ENCODE measurements around the gene COL18A1. TPM values are rescaled to one million over a fixed set of nuclear protein-coding genes. Genes with fewer than 3 reads are reported as not detected.

Gene COL18A1
- total RNA-seq, 1 donor: 33.7 TPM

DNA sequence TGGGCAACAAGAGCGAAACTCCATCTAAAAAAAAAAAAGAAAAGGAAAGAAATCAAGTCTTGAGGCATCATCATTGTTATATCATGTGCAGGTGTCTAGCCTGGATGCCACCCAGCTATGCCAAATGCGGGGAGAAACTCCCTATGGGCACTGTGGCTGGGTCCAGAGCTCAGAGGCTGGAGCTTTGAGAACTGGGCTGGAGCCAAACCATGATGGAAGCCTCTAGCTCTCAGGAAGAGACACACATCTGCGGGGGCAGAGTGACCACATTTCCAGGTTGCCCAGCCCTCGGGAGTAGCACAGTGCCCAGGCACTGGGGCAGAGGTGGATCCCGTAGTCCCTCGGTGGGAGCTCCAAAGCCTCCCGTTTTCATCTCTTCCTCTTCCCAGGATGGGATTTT is 58.9 kb downstream of the COL18A1 start:
- H3K4me3 ChIP-seq (ENCODE audit: low read depth, low read length): no peak overlapping the region
- TF ChIP-seq, protein P1, sequence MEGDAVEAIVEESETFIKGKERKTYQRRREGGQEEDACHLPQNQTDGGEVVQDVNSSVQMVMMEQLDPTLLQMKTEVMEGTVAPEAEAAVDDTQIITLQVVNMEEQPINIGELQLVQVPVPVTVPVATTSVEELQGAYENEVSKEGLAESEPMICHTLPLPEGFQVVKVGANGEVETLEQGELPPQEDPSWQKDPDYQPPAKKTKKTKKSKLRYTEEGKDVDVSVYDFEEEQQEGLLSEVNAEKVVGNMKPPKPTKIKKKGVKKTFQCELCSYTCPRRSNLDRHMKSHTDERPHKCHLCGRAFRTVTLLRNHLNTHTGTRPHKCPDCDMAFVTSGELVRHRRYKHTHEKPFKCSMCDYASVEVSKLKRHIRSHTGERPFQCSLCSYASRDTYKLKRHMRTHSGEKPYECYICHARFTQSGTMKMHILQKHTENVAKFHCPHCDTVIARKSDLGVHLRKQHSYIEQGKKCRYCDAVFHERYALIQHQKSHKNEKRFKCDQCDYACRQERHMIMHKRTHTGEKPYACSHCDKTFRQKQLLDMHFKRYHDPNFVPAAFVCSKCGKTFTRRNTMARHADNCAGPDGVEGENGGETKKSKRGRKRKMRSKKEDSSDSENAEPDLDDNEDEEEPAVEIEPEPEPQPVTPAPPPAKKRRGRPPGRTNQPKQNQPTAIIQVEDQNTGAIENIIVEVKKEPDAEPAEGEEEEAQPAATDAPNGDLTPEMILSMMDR (IDR thresholded peaks at IDR 0.05; ENCODE audit: insufficient read depth, low read depth, low read length): no peak
- no peak for DNase-seq (ENCODE audit: low read depth)

DNA sequence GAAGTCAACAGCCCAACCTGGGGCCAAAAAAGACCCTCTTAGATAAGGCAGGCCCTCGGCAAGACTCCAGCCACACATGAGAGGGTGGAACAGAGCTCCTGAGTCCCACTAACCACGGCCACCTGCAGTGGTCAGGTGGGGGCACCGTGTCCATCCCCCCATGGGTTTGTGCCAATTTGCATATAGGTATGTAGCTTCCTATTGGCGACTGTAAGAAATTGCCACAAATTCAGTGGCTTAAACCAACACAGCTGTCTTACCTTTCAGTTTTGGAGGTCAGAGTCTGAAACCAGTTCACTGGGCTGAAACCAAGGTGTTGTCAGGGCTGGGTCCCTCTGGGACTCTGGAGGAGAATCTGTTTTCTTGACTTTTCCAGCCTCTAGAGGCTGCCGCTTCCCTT is 59.3 kb downstream of the COL18A1 start:
- no peak overlapping the region for H3K4me3 ChIP-seq (ENCODE audit: low read depth, low read length)
- TF ChIP-seq, protein P1 (IDR thresholded peaks at IDR 0.05; ENCODE audit: insufficient read depth, low read depth, low read length): no peak

DNA sequence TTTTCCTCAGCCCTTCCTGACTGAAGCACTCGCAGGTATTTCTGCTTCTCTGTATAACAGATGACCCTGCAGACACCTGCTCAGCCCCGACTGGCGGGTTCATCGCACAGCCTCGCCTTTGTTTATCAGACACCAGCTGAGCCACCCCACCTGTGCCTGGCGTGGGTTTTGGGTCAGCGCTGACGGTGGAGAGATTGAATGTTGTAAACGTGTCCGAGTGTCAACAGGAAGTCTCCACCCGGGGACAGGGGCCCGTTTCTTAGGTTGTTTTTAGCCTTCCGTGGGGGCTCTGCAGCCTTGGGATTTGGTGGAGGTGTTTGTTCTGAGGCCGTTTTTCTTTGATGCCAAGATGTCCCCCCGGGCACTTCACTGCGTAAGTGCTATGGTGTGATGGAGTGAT is 60.1 kb downstream of the COL18A1 start:
- no peak overlapping the region for H3K4me3 ChIP-seq (ENCODE audit: low read depth, low read length)
- DNase-seq (ENCODE audit: low read depth): no peak
- TF ChIP-seq, protein P1 (IDR thresholded peaks at IDR 0.05; ENCODE audit: insufficient read depth, low read depth, low read length): no peak

More for the DNA sequence above, 59.3 kb downstream of the COL18A1 start:
- DNase-seq (ENCODE audit: low read depth): no peak

DNA sequence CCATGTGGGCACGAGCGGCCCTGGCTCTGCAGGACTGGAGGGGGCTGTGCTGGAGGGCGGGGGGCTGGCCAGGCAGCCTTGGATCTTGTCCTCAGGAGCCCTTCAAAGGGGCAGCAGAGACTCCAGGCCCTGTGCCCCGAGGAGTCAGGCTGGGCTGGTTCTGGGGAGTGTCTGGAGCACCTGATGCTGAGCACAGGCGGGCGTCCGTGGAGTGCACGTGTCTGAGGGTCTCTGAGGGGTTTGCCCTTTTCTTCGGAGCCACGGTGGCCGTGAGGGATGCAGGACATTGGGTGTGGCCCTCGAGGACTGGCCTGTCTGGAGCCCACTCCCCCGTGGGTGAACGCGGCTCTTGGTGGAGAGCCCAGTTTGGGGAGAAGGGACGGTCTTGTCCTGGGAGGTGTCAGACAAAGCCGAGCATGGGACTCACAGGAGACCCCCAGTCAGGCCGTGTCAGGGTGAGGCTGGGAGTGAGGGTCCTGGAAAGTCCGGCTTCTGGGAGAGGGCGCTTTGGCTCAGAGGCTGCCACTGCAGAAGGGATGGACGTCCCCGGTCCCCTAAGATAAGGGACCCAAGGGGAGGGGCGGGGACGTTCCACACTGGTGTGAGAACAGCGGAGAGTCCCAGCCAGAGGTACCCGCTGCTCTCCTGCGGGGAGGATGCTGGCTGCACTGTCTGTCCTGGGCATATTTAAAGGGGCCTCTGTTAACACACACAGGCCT is 60.8 kb downstream of the COL18A1 start:
- TF ChIP-seq, protein P1 (IDR thresholded peaks at IDR 0.05; ENCODE audit: insufficient read depth, low read depth, low read length): no peak
- no peak for DNase-seq (ENCODE audit: low read depth)
- H3K4me3 ChIP-seq (ENCODE audit: low read depth, low read length): no peak overlapping the region

DNA sequence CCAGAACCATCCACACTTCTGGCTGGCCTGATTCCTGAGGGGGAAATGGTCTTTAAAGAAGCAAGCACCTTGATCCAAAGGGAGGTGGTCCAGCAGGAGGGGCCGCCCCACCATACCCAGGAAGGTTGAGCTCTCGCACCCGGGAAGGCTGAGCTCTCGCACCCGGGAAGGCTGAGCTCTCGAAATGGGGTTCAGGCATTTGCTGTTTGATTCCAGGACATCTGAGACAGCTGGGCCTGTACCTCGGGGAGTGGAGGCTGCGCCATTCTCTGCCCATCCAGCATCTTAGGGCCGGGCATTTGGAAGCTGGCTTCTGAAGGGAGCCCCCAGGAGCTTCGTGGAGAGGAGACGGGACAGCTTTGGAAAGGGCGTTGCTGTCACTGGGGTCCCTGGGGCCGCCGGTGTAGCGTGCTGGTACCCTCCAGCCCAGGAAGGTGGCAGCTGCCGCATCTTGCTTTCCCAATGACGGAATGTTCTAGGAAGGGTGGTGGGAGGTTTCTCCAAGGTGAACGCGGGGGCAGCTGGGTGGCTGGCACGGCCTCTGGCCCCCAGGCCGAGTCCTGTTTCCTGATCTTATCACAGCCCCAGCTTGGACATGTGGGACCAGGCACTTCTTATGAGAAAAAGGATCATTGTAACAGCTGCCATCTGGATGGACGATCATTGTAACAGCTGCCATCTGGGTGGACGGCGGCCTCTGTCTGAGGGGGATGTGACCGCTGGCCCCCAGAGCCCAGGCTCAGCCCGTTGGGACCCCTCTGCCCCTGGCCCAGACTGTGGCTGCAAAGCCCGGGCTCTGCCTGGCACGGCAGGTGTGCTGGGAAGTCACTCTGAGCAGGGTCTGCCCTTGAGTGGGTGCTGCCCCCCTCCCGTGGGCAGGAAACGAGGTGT is 61.6 kb downstream of the COL18A1 start:
- TF ChIP-seq, protein P1 (IDR thresholded peaks at IDR 0.05; ENCODE audit: insufficient read depth, low read depth, low read length): no peak
- DNase-seq (ENCODE audit: low read depth): no peak
- no peak overlapping the region for H3K4me3 ChIP-seq (ENCODE audit: low read depth, low read length)

DNA sequence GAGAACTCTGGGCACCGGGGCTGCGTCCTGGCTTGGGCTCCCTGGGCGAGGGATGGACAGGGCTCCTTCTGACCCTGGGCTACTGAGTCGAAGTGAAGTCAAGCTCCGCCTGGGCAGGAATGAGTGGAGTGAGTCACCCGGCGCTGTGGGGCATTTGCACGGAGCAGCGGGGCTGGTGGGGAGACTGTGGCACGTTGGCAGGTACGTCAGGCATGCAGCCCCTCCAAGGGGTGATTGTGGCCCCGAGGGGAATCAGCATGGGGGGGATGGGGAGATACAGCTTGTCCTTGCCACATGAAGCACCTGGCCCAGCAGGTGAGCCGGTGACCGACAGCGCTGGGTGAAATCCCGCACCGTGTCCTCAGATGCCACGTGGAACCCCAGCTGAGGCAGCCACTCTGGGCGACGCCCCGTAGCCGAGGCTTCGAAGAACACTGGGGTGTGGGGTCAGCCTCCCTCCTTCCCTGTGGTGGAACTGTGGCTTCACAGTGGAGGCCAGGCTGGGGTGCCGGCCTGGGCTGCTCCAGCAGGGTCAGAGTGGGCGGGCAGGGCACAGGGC is 62.3 kb downstream of the COL18A1 start:
- TF ChIP-seq, protein P1 (IDR thresholded peaks at IDR 0.05; ENCODE audit: insufficient read depth, low read depth, low read length): no peak
- H3K4me3 ChIP-seq (ENCODE audit: low read depth, low read length): no peak overlapping the region
- no peak for DNase-seq (ENCODE audit: low read depth)
